Neural cell (in vitro differentiated cells): ENCODE measurements around the gene A2M. TPM values are rescaled to one million over a fixed set of nuclear protein-coding genes. Genes with fewer than 3 reads are reported as not detected.

Experiments
- H2AFZ ChIP-seq: fragments of 200-600, 300-800 bp; sonication (generic), shearing (Covaris generic); 2 replicates; pipeline ENCODE4 v1.6.0; 2014; ENCODE audit warnings: low read depth, mild to moderate bottlenecking, antibody characterized with exemption, low read length, moderate library complexity
- H3F3A ChIP-seq: fragments of 200-600 bp; shearing (Covaris generic); 2 replicates; pipeline ENCODE4 v1.6.1; 2016; ENCODE audit warnings: mild to moderate bottlenecking, moderate library complexity, mixed read lengths, antibody characterized with exemption, low read length; ENCODE audit not compliant: insufficient read depth, poor library complexity, severe bottlenecking
- H3K27ac ChIP-seq: fragments of 200-600, 300-800 bp; sonication (generic), shearing (Covaris generic); 2 replicates; pipeline ENCODE4 v1.5.1; 2014; ENCODE audit warnings: mild to moderate bottlenecking, low read length, moderate library complexity
- H3K27me3 ChIP-seq: fragments of 300-800, 200-600 bp; sonication (generic), shearing (Covaris generic); 2 replicates; pipeline ENCODE4 v1.6.0; 2014; ENCODE audit warnings: mild to moderate bottlenecking, low read depth, low read length, moderate library complexity; ENCODE audit not compliant: insufficient read depth
- H3K36me3 ChIP-seq: fragments of 300-800, 200-600 bp; sonication (generic), shearing (Covaris generic); 2 replicates; pipeline ENCODE4 v1.5.1; 2014; ENCODE audit warnings: mild to moderate bottlenecking, antibody characterized with exemption, low read length, moderate library complexity; ENCODE audit not compliant: insufficient read depth
- H3K4me2 ChIP-seq: fragments of 300-800, 200-600 bp; sonication (generic), shearing (Covaris generic); 2 replicates; pipeline ENCODE4 v1.6.0; 2014; ENCODE audit warnings: mild to moderate bottlenecking, low read length
- H3K4me3 ChIP-seq: fragments of 300-800, 200-600 bp; sonication (generic), shearing (Covaris generic); 2 replicates; pipeline ENCODE4 v1.5.1; 2014; ENCODE audit warnings: mild to moderate bottlenecking, low read length, moderate library complexity
- H3K79me2 ChIP-seq: fragments of 200-600 bp; shearing (Covaris generic); replicated peaks from 2 replicates; pipeline ENCODE4 v1.6.0; 2014; ENCODE audit warnings: mild to moderate bottlenecking, low read length, moderate library complexity; ENCODE audit not compliant: insufficient read depth
- H3K9ac ChIP-seq: fragments of 300-800, 200-600 bp; sonication (generic), shearing (Covaris generic); 2 replicates; pipeline ENCODE4 v1.6.1; 2016; ENCODE audit warnings: mild to moderate bottlenecking, low read length, mixed read lengths
- H3K9me2 ChIP-seq: fragments of 200-600 bp; shearing (Covaris generic); 2 replicates; pipeline ENCODE4 v1.6.1; 2016; ENCODE audit warnings: mild to moderate bottlenecking, low read length, mixed read lengths; ENCODE audit not compliant: insufficient read depth
- H3K9me3 ChIP-seq: fragments of 200-600, 300-800 bp; sonication (generic), shearing (Covaris generic); 2 replicates; pipeline ENCODE4 v1.6.1; 2016; ENCODE audit warnings: mild to moderate bottlenecking, mixed run types, low read length, moderate library complexity, mixed read lengths
- H4K20me1 ChIP-seq: fragments of 200-600 bp; shearing (Covaris generic); 2 replicates; pipeline ENCODE4 v1.6.1; 2016; ENCODE audit warnings: mild to moderate bottlenecking, mixed run types; ENCODE audit not compliant: insufficient read depth
- EP300 ChIP-seq: fragments of 450-650 bp; conservative IDR thresholded peaks from 2 replicates; pipeline ENCODE4 v1.6.1; 2014; ENCODE audit warnings: antibody characterized with exemption, mild to moderate bottlenecking, moderate library complexity; ENCODE audit not compliant: poor library complexity, severe bottlenecking
- EZH2 ChIP-seq: fragments of 200-600, 300-800 bp; shearing (Covaris generic), sonication (generic); IDR thresholded peaks from 2 replicates; pipeline ENCODE4 v1.6.1; 2014; ENCODE audit warnings: antibody characterized with exemption, low read length, borderline replicate concordance, mild to moderate bottlenecking; ENCODE audit not compliant: insufficient read depth, poor library complexity, severe bottlenecking
- MXI1 ChIP-seq: fragments of 450-650 bp; conservative IDR thresholded peaks from 2 replicates; pipeline ENCODE4 v1.6.1; 2014; ENCODE audit warnings: antibody characterized with exemption, mild to moderate bottlenecking; ENCODE audit not compliant: poor library complexity, severe bottlenecking
- POLR2AphosphoS5 ChIP-seq: IDR thresholded peaks from 2 replicates; pipeline ENCODE4 v1.6.1; 2012
- RAD21 ChIP-seq: fragments of 450-650 bp; conservative IDR thresholded peaks from 2 replicates; pipeline ENCODE4 v1.6.1; 2014; ENCODE audit warnings: antibody characterized with exemption, mild to moderate bottlenecking, moderate library complexity
- SMC3 ChIP-seq: fragments of 450-650 bp; conservative IDR thresholded peaks from 2 replicates; pipeline ENCODE4 v1.6.1; 2014; ENCODE audit warnings: antibody characterized with exemption, mild to moderate bottlenecking, moderate library complexity; ENCODE audit not compliant: poor library complexity
- TAF1 ChIP-seq: IDR thresholded peaks from 2 replicates; pipeline ENCODE4 v1.6.1; 2012; ENCODE audit warnings: low read depth
- polyA plus RNA-seq: library from polyadenylated mRNA; depleted of rRNA; stranded (reverse); fragments of >200 nt; gene quantifications from 2 replicates; pipeline ENCODE4 v1.2.3, GENCODE V29; 2014
- TF ChIP-seq, protein P1 (sequence below): IDR thresholded peaks from 2 replicates; pipeline ENCODE4 v1.6.1; 2012; ENCODE audit warnings: borderline replicate concordance
- TF ChIP-seq, protein P2 (sequence below): fragments of 450-650 bp; IDR thresholded peaks from 2 replicates; pipeline ENCODE4 v1.5.1; 2014; ENCODE audit warnings: antibody characterized with exemption, mild to moderate bottlenecking, moderate library complexity; ENCODE audit not compliant: poor library complexity, severe bottlenecking

A2M gene
- polyA plus RNA-seq, 1 donor from 2014 or later: 0.09 TPM

DNA sequence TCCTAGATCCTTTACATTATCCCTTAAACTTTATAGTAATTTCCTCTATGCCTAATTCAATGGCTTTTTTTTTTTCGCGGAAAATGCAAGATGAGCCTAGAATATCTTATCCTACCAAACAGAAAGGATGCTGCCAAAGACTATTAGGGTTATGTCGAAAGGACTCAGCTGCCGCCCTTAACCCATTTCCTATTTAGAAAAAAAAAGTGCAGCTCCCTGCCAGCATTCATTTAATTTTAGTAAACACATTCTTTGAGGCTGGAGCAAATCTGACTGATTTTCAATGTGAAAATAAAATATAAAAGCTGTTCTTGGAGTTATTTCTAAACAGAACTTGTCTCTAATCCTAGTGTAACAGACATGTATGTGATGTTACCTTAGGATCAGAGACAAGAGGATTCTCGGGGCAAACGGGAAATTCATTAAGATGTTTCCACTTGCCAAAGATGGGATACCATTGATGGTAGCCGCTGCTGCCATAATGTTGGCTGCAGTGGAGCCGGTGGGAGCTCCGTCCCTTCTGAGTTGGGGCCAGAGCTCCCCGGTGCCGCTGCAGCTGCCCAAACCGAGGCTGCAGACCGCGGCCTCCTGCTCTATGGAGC, 8.2 kb upstream of the A2M start:
- Histone ChIP-seq H3K4me2 (no peak overlapping the region), H3K9me2 (no peaks in the 10 kb centered on the region), H3F3A (no peaks in the 10 kb centered on the region), H3K27me3 (no peaks in the 10 kb centered on the region), H3K36me3 (no peaks in the 10 kb centered on the region), H3K9me3 (no peaks in the 10 kb centered on the region), H3K79me2 (no peaks in the 10 kb centered on the region), H3K9ac (no peak overlapping the region), H4K20me1 (no peaks in the 10 kb centered on the region), H3K4me3 (no peak overlapping the region), H3K27ac (no peak overlapping the region), H2AFZ (no peak overlapping the region)
- TF ChIP-seq MXI1: no peak
- TF ChIP-seq, protein P1, sequence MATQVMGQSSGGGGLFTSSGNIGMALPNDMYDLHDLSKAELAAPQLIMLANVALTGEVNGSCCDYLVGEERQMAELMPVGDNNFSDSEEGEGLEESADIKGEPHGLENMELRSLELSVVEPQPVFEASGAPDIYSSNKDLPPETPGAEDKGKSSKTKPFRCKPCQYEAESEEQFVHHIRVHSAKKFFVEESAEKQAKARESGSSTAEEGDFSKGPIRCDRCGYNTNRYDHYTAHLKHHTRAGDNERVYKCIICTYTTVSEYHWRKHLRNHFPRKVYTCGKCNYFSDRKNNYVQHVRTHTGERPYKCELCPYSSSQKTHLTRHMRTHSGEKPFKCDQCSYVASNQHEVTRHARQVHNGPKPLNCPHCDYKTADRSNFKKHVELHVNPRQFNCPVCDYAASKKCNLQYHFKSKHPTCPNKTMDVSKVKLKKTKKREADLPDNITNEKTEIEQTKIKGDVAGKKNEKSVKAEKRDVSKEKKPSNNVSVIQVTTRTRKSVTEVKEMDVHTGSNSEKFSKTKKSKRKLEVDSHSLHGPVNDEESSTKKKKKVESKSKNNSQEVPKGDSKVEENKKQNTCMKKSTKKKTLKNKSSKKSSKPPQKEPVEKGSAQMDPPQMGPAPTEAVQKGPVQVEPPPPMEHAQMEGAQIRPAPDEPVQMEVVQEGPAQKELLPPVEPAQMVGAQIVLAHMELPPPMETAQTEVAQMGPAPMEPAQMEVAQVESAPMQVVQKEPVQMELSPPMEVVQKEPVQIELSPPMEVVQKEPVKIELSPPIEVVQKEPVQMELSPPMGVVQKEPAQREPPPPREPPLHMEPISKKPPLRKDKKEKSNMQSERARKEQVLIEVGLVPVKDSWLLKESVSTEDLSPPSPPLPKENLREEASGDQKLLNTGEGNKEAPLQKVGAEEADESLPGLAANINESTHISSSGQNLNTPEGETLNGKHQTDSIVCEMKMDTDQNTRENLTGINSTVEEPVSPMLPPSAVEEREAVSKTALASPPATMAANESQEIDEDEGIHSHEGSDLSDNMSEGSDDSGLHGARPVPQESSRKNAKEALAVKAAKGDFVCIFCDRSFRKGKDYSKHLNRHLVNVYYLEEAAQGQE: no peak
- no peak for TF ChIP-seq EP300
- no peak for TF ChIP-seq POLR2AphosphoS5
- no peak for TF ChIP-seq TAF1
- TF ChIP-seq SMC3: no peak
- TF ChIP-seq EZH2: no peak
- TF ChIP-seq, protein P2, sequence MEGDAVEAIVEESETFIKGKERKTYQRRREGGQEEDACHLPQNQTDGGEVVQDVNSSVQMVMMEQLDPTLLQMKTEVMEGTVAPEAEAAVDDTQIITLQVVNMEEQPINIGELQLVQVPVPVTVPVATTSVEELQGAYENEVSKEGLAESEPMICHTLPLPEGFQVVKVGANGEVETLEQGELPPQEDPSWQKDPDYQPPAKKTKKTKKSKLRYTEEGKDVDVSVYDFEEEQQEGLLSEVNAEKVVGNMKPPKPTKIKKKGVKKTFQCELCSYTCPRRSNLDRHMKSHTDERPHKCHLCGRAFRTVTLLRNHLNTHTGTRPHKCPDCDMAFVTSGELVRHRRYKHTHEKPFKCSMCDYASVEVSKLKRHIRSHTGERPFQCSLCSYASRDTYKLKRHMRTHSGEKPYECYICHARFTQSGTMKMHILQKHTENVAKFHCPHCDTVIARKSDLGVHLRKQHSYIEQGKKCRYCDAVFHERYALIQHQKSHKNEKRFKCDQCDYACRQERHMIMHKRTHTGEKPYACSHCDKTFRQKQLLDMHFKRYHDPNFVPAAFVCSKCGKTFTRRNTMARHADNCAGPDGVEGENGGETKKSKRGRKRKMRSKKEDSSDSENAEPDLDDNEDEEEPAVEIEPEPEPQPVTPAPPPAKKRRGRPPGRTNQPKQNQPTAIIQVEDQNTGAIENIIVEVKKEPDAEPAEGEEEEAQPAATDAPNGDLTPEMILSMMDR: no peak
- no peak for TF ChIP-seq RAD21

DNA sequence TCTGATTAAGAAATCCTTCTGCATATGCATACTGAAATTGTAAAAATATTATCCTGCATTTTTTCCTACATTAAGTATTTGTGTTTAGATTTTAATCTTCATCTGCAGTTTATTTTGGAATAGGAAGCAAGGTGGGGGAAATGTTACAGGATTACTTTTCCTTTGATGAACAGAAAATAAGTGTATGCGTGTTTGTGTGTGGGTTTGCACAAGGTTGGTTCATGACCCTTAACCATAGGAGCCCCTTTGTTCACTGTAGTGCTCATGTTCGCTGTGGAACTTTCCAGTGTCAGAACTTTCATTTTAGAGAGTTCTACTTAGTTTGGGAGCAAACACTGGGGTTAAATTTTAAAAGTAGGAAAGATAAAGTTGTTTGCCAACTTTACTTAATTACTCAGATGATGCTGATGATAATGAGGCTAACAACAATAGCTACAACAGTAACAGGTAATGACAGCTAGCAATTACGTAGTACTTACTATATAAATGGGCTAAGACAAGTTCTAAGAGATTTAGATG, 6.4 kb upstream of the A2M start:
- H3F3A ChIP-seq: no peaks in the 10 kb centered on the region
- no peaks in the 10 kb centered on the region for H4K20me1 ChIP-seq
- no peak overlapping the region for H3K4me3 ChIP-seq
- TF ChIP-seq, protein P2: no peak
- TF ChIP-seq EP300: no peak
- no peak for TF ChIP-seq EZH2
- TF ChIP-seq POLR2AphosphoS5: no peak
- TF ChIP-seq MXI1: no peak
- no peak for TF ChIP-seq SMC3
- TF ChIP-seq, protein P1: no peak
- no peak for TF ChIP-seq TAF1
- TF ChIP-seq RAD21: no peak
- no peak overlapping the region for H3K27ac ChIP-seq
- H3K79me2 ChIP-seq: no peaks in the 10 kb centered on the region
- H3K36me3 ChIP-seq: no peaks in the 10 kb centered on the region
- no peaks in the 10 kb centered on the region for H3K9me3 ChIP-seq
- H3K4me2 ChIP-seq: no peak overlapping the region
- no peak overlapping the region for H2AFZ ChIP-seq
- no peak overlapping the region for H3K9ac ChIP-seq
- H3K27me3 ChIP-seq: no peaks in the 10 kb centered on the region
- no peaks in the 10 kb centered on the region for H3K9me2 ChIP-seq
